HCT116 (cell line): ENCODE data around the gene ZNF274. TPM values are rescaled to one million over a fixed set of nuclear protein-coding genes. Genes with fewer than 3 reads are reported as not detected.

Experiments used
- ATAC-seq: fragments of 200-7000 bp; cut with Tn5 transposase; 2 replicates; pipeline ENCODE4 v1.9.1; 2020; ENCODE audit warnings: mild to moderate bottlenecking, moderate library complexity
- BruUV-seq: library from RNA; stranded (reverse); fragments of 400-500 nt; replicated peaks from 2 replicates; lab custom pipeline; 2021; lab: Mats Ljungman, UMichigan
- CTCF ChIA-PET: fragments of 300-600 bp; sonication (Branson Sonifier 250); formaldehyde crosslinking; loops from one replicate; lab custom pipeline; 2021; ENCODE audit warnings: antibody characterized with exemption; lab: Charles Lee
- POLR2A ChIA-PET: fragments of 300-600, 350-600 bp; sonication (Branson Sonifier 250); formaldehyde crosslinking; loops from one replicate; lab custom pipeline; 2021; ENCODE audit warnings: antibody characterized with exemption; lab: Charles Lee
- RAD21 ChIA-PET, 2 experiments: fragments of 300-600 bp; sonication (Branson Sonifier 250); formaldehyde crosslinking; loops; one replicate each; lab custom pipeline; 2023; ENCODE audit warnings: low total read pairs in 2 of 2; ENCODE audit not compliant: uncharacterized antibody in 2 of 2, unreplicated experiment in 2 of 2, low non-redundant PET in 1 of 2; lab: Charles Lee
- DNase-seq: peaks from one replicate; pipeline ENCODE4 v3.0.0-alpha.2; 2010; ENCODE audit warnings: low read depth, low spot score
- H2AFZ ChIP-seq: fragments of 200-600 bp; shearing (Covaris generic), sonication (generic); 2 replicates; pipeline ENCODE4 v1.6.1; 2017; ENCODE audit warnings: low read depth, mixed run types, mixed read lengths, antibody characterized with exemption, low read length; ENCODE audit not compliant: poor library complexity, severe bottlenecking
- H3K27ac ChIP-seq: 2 replicates; pipeline ENCODE4 v1.5.1; 2012; ENCODE audit warnings: low read depth, low read length
- H3K27me3 ChIP-seq: fragments of 200-600 bp; sonication (generic); 2 replicates; pipeline ENCODE4 v1.6.1; 2016; ENCODE audit warnings: mixed run types, low read length, mixed read lengths; ENCODE audit not compliant: insufficient read depth
- H3K36me3 ChIP-seq, 2 experiments: fragments of 200-500 bp in 1 of 2; fragments of 200-600 bp in 1 of 2; sonication (Bioruptor generic) in 1 of 2; sonication (generic) in 1 of 2; 2 replicates each; pipeline versions ENCODE4 v1.5.1 to v1.6.1; 2014 to 2016; ENCODE audit warnings: low read length in 2 of 2, inconsistent platforms in 1 of 2, mixed read lengths in 1 of 2, mixed run types in 1 of 2; ENCODE audit not compliant: insufficient read depth in 2 of 2, control insufficient read depth in 1 of 2
- H3K4me1 ChIP-seq, 2 experiments: fragments of 200-600 bp in 1 of 2; sonication (generic) in 1 of 2; 2 replicates each; pipeline versions ENCODE4 v1.5.1 to v1.6.1; 2012 to 2017; ENCODE audit warnings: low read length in 2 of 2, inconsistent platforms in 1 of 2, mild to moderate bottlenecking in 1 of 2, mixed read lengths in 1 of 2, mixed run types in 1 of 2, moderate library complexity in 1 of 2; ENCODE audit not compliant: insufficient read depth in 2 of 2, control insufficient read depth in 1 of 2
- H3K4me2 ChIP-seq: fragments of 200-600 bp; sonication (generic); 2 replicates; pipeline ENCODE4 v1.6.1; 2017; ENCODE audit warnings: mixed run types, low read length, mixed read lengths
- H3K4me3 ChIP-seq, 2 experiments: fragments of 200-600 bp in 1 of 2; sonication (generic) in 1 of 2; replicated peaks in 1 of 2; 2 replicates each; pipeline ENCODE4 v1.5.1; 2011 to 2016; ENCODE audit warnings: low read length in 2 of 2, control low read depth in 1 of 2, low read depth in 1 of 2, mild to moderate bottlenecking in 1 of 2, mixed read lengths in 1 of 2, mixed run types in 1 of 2
- H3K79me2 ChIP-seq: fragments of 200-600 bp; sonication (generic); 2 replicates; pipeline ENCODE4 v1.6.1; 2017; ENCODE audit warnings: mild to moderate bottlenecking, mixed run types, low read length, moderate library complexity, mixed read lengths; ENCODE audit not compliant: insufficient read depth
- H3K9ac ChIP-seq: fragments of 200-600 bp; sonication (generic); 2 replicates; pipeline ENCODE4 v1.6.1; 2016; ENCODE audit warnings: low read length, mixed read lengths
- H3K9me2 ChIP-seq: fragments of 200-600 bp; sonication (generic), shearing (Covaris generic); 2 replicates; pipeline ENCODE4 v1.6.1; 2017; ENCODE audit warnings: mixed run types, mild to moderate bottlenecking, moderate library complexity; ENCODE audit not compliant: insufficient read depth
- H3K9me3 ChIP-seq, 2 experiments: fragments of 200-500 bp in 1 of 2; fragments of 200-600 bp in 1 of 2; sonication (Bioruptor generic) in 1 of 2; sonication (generic) in 1 of 2; 2 replicates each; pipeline ENCODE4 v1.6.1; 2014 to 2017; ENCODE audit warnings: low read length in 2 of 2, mixed read lengths in 2 of 2, inconsistent platforms in 1 of 2, low read depth in 1 of 2, mild to moderate bottlenecking in 1 of 2, mixed run types in 1 of 2, moderate library complexity in 1 of 2; ENCODE audit not compliant: control insufficient read depth in 1 of 2, insufficient read depth in 1 of 2
- H4K20me1 ChIP-seq: fragments of 200-600 bp; sonication (generic), shearing (Covaris generic); 2 replicates; pipeline ENCODE4 v1.6.1; 2017; ENCODE audit warnings: mixed run types, mild to moderate bottlenecking, moderate library complexity; ENCODE audit not compliant: insufficient read depth
- CBX3 ChIP-seq: IDR thresholded peaks from 2 replicates; pipeline ENCODE4 v1.6.1; 2012; ENCODE audit warnings: low read depth
- CTCF ChIP-seq, 3 experiments: fragments of 200-600 bp in 1 of 3; sonication (generic) in 1 of 3; IDR thresholded peaks in 2 of 3; conservative IDR thresholded peaks in 1 of 3; 2 replicates each; pipeline ENCODE4 v1.5.1; 2012 to 2017; ENCODE audit warnings: low read depth in 2 of 3, low read length in 2 of 3, antibody characterized with exemption in 1 of 3, borderline replicate concordance in 1 of 3, control low read depth in 1 of 3, mild to moderate bottlenecking in 1 of 3, mixed read lengths in 1 of 3, mixed run types in 1 of 3, moderate library complexity in 1 of 3; ENCODE audit not compliant: insufficient read depth in 1 of 3
- EZH2 ChIP-seq: fragments of 200-600 bp; sonication (generic); IDR thresholded peaks from 2 replicates; pipeline ENCODE4 v1.6.1; 2017; ENCODE audit warnings: antibody characterized with exemption, mixed run types
- EZH2phosphoT487 ChIP-seq: fragments of 200-600 bp; IDR thresholded peaks from 2 replicates; pipeline ENCODE4 v1.6.1; 2018; ENCODE audit warnings: antibody characterized with exemption, borderline replicate concordance
- MAX ChIP-seq: IDR thresholded peaks from 2 replicates; pipeline ENCODE4 v1.6.1; 2012
- POLR2AphosphoS5 ChIP-seq: IDR thresholded peaks from 2 replicates; pipeline ENCODE4 v1.6.1; 2011; ENCODE audit warnings: mild to moderate bottlenecking, low read depth, low read length, moderate library complexity
- REST ChIP-seq: IDR thresholded peaks from 2 replicates; pipeline ENCODE4 v1.6.1; 2012; ENCODE audit warnings: low read depth
- SIN3A ChIP-seq: IDR thresholded peaks from 2 replicates; pipeline ENCODE4 v1.6.1; 2012; ENCODE audit warnings: low read depth
- TCF7L2 ChIP-seq: IDR thresholded peaks from 2 replicates; pipeline ENCODE4 v1.7.0; 2011; ENCODE audit warnings: borderline replicate concordance, inconsistent platforms; ENCODE audit not compliant: insufficient read depth, insufficient read length; ENCODE audit errors: extremely low read depth
- YY1 ChIP-seq: IDR thresholded peaks from 2 replicates; pipeline ENCODE4 v1.6.1; 2011; ENCODE audit warnings: low read length, low read depth, moderate library complexity, mild to moderate bottlenecking; ENCODE audit not compliant: insufficient replicate concordance; ENCODE audit errors: extremely low read depth
- intact Hi-C: fragments of 100-400 bp; cut with micrococcal nuclease; formaldehyde crosslinking; loops from 2 replicates; pipeline ENCODE4 v1.10.0; 2022
- total RNA-seq: library from RNA; stranded (reverse); gene quantifications from one replicate; pipeline ENCODE4 v1.2.1, GENCODE V29; 2021; ENCODE audit not compliant: unreplicated experiment

ZNF274 gene
- total RNA-seq, 1 experiment from 2014 or later: 7.8 TPM

- RAD21 ChIA-PET: no interaction called here
- H3K36me3 ChIP-seq: peaks cover 0 to 2% of the 10 kb centered on the region in 2 experiments; a peak in 1 of 4 replicates
- no peaks in the 10 kb centered on the region for H3K9me2 ChIP-seq
- no peak overlapping the region for H3K9ac ChIP-seq
- POLR2A ChIA-PET: no interaction called here
- no peak for ATAC-seq
- intact Hi-C loops: loop anchor here (5.0 kb wide), 1 partner anchor 300 kb away; the partner anchor contains the start of gene ZBTB45
- no peak for DNase-seq
- H3K9me3 ChIP-seq: peaks cover 22 to 28% of the 10 kb centered on the region in 2 experiments; a peak in 3 of 4 replicates
- BruUV-seq: no TSS peak
- TF ChIP-seq CBX3 (no peak), EZH2 (no peak), TCF7L2 (no peak), CTCF (IDR thresholded peaks at IDR 0.05 in 2 of 3, conservative IDR thresholded peaks at IDR 0.05 in 1 of 3; ENCODE audit: borderline replicate concordance in 1 of 3, insufficient read depth in 1 of 3, low read depth in 2 of 3, low read length in 2 of 3) (no peak), SIN3A (no peak), YY1 (no peak), REST (no peak), POLR2AphosphoS5 (no peak), MAX (no peak), EZH2phosphoT487 (no peak)
- TF ChIP-seq, all 23 proteins: peak for 0
- Histone ChIP-seq H2AFZ (no peak overlapping the region), H3K27me3 (no peaks in the 10 kb centered on the region), H3K27ac (no peak overlapping the region), H3K79me2 (no peaks in the 10 kb centered on the region), H3K4me3 (no peak overlapping the region), H3K4me2 (no peak overlapping the region), H4K20me1 (no peaks in the 10 kb centered on the region), H3K4me1 (no peaks in the 10 kb centered on the region)
- CTCF ChIA-PET: no interaction called here
These were observed 34.9 kb downstream of the ZNF274 start for GRCh38 chr19:58217607-58218391.
